Neural progenitor cell (in vitro differentiated cells): ENCODE measurements around the gene RUNX3.

Experiments used
- CTCF ChIP-seq: fragments of 200-600 bp; sonication (generic); IDR thresholded peaks from 2 replicates; pipeline ENCODE4 v1.5.1; 2017; ENCODE audit warnings: antibody characterized with exemption, mild to moderate bottlenecking
- EZH2 ChIP-seq: fragments of 200-600 bp; sonication (generic); IDR thresholded peaks from 2 replicates; pipeline ENCODE4 v1.6.1; 2017; ENCODE audit warnings: antibody characterized with exemption, mild to moderate bottlenecking, moderate library complexity

- TF ChIP-seq CTCF (no peak), EZH2 (no peak)
Observed at GRCh38 chr1:24939675-24940193, 9.7 kb upstream of the RUNX3 start.
